ENCODE measurements around the gene MEA1.

GRCh38 chr6:43037706-43038105 is 24.0 kb upstream of the MEA1 start:
- no peak for TF ChIP-seq POLR2A (IDR thresholded peaks at IDR 0.05)
- no peak for TF ChIP-seq CTCF (IDR thresholded peaks at IDR 0.05)

Data from thyroid gland (tissue), 4 donors.